Prostate gland (tissue), 2 donors: ENCODE results near the gene CDK5RAP2. TPM values are rescaled to one million over a fixed set of nuclear protein-coding genes. Genes with fewer than 3 reads are reported as not detected.

Source experiments
- DNase-seq: peaks from one replicate; pipeline ENCODE4 v3.0.0-alpha.2; 2019; ENCODE audit warnings: low spot score
- H3K27ac ChIP-seq, 2 donors: fragments of 200-600 bp; sonication (generic); 2 replicates each; pipeline ENCODE4 v1.5.1; 2017 to 2019
- H3K27me3 ChIP-seq: fragments of 200-600 bp; sonication (generic); replicated peaks from 2 replicates; pipeline ENCODE4 v1.5.1; 2019; ENCODE audit not compliant: insufficient read depth
- H3K36me3 ChIP-seq, 2 donors: fragments of 200-600 bp; sonication (generic); 1 replicate in 1 of 2; 2 replicates in 1 of 2; pipeline versions ENCODE4 v1.5.1 to v1.8.1; 2017 to 2019
- H3K4me1 ChIP-seq: fragments of 200-600 bp; sonication (generic); replicated peaks from 2 replicates; pipeline ENCODE4 v1.5.1; 2019
- H3K4me3 ChIP-seq, 2 donors: fragments of 200-600 bp; sonication (generic); 2 replicates each; pipeline ENCODE4 v1.5.1; 2017 to 2019
- H3K9me3 ChIP-seq: fragments of 200-600 bp; sonication (generic); 2 replicates; pipeline ENCODE4 v1.5.1; 2017
- POLR2A ChIP-seq: fragments of 450-650 bp; IDR thresholded peaks from one replicate; pipeline ENCODE4 v1.6.1; 2016; ENCODE audit warnings: antibody characterized with exemption, mild to moderate bottlenecking
- POLR2AphosphoS5 ChIP-seq: sonication (generic); formaldehyde crosslinking; IDR thresholded peaks from one replicate; pipeline ENCODE4 v1.6.1; 2017; ENCODE audit warnings: antibody characterized with exemption
- WGBS: methylation state at CpG from one replicate; pipeline ENCODE4 v1.1.5; 2018; 5-methylcytosine and 5-hydroxymethylcytosine counted together
- intact Hi-C: fragments of 100-400 bp; cut with DNase I; formaldehyde crosslinking; loops from one replicate; pipeline ENCODE4 v1.14.2; 2022
- total RNA-seq, 2 donors: library from RNA; depleted of rRNA; stranded (reverse); fragments of >200 nt; gene quantifications; one replicate each; pipeline ENCODE4 v1.1.0, GENCODE V29; 2016
- TF ChIP-seq, protein P1 (sequence below), 4 experiments: fragments of 200-600 bp in 2 of 4; fragments of 450-650 bp in 2 of 4; sonication (generic) in 2 of 4; IDR thresholded peaks; 1 replicate in 3 of 4; 2 replicates in 1 of 4; pipeline ENCODE4 v1.5.1; 2016 to 2019; ENCODE audit warnings: antibody characterized with exemption in 4 of 4, mild to moderate bottlenecking in 2 of 4, moderate library complexity in 2 of 4

CDK5RAP2 gene
- total RNA-seq, 2 donors from 2014 or later: 48.6 to 54.1 TPM

DNA sequence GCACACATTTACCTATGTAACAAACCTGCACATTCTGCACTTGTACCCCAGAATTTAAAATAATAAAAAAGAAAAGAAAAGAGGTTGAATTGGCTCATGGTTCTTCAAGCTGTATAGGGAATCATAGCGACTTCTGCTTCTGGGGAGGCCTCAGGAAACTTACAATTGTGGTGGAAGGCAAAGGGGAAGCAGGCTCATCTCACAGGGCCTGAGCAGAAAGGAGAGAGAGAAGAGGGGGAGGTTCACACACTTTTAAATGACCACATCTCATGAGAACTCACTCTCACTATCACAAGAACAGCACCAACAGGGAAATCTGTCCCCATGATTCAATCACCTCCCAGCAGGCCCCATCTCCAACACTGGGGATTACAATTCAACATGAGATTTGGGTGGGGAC is 214.6 kb downstream of the CDK5RAP2 start:
- H3K9me3 ChIP-seq: no peaks in the 10 kb centered on the region
- 96% methylated on average over 1 of the region's 1 CpG for WGBS
- H3K27me3 ChIP-seq: no peaks in the 10 kb centered on the region
- no peaks in the 10 kb centered on the region for H3K4me1 ChIP-seq
- no peak for TF ChIP-seq POLR2A
- TF ChIP-seq, protein P1, sequence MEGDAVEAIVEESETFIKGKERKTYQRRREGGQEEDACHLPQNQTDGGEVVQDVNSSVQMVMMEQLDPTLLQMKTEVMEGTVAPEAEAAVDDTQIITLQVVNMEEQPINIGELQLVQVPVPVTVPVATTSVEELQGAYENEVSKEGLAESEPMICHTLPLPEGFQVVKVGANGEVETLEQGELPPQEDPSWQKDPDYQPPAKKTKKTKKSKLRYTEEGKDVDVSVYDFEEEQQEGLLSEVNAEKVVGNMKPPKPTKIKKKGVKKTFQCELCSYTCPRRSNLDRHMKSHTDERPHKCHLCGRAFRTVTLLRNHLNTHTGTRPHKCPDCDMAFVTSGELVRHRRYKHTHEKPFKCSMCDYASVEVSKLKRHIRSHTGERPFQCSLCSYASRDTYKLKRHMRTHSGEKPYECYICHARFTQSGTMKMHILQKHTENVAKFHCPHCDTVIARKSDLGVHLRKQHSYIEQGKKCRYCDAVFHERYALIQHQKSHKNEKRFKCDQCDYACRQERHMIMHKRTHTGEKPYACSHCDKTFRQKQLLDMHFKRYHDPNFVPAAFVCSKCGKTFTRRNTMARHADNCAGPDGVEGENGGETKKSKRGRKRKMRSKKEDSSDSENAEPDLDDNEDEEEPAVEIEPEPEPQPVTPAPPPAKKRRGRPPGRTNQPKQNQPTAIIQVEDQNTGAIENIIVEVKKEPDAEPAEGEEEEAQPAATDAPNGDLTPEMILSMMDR (IDR thresholded peaks at IDR 0.05): no peak
- TF ChIP-seq POLR2AphosphoS5: no peak
- no peak overlapping the region for H3K27ac ChIP-seq
- intact Hi-C loops: no loop called here
- no peak overlapping the region for H3K4me3 ChIP-seq
- no peaks in the 10 kb centered on the region for H3K36me3 ChIP-seq
- DNase-seq: no peak

DNA sequence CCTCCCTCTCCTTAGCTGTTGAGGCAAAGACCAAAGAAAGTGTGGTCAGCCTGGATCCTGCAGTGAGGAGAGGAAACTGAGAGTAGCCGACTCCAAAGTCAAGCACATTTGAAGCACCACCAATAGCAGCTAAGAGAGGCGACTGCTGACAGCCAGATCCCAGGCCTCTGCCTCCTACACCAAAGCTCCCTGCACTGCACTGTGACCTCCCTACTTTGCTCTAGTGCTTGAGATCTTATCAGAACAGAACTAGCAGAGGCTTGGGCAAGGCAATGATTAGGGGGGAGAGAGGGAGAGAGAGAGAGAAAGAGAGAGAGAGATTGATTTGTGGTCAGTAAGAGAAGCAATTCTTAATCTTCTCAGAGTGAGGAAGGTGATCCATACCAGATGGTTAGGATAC is 216.3 kb downstream of the CDK5RAP2 start:
- intact Hi-C loops: no loop called here
- WGBS: 50% methylated on average over 2 of the region's 2 CpGs

DNA sequence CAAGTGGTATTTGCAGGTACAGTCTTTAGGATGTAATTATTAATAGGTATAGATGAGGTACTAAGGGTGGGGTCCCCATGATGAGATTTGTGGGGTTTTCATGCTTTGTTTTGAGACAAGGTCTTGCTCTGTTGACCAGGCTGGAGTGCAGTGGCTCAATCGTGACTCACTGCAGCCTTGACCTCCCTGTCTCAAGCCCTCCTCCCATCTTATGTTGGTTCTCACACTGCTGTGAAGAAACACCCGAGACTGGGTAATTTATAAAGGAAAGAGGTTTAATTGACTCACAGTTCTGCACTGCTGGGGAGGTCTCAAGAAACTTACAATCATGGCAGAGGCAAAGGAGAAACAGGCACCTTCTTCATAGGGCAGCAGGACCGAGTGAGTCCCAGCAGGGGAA is 217.5 kb downstream of the CDK5RAP2 start:
- Histone ChIP-seq H3K4me1 (no peaks in the 10 kb centered on the region), H3K4me3 (no peak overlapping the region), H3K27ac (no peak overlapping the region), H3K27me3 (no peaks in the 10 kb centered on the region), H3K36me3 (no peaks in the 10 kb centered on the region), H3K9me3 (no peaks in the 10 kb centered on the region)
- intact Hi-C loops: no loop called here
- DNase-seq: no peak
- TF ChIP-seq POLR2A (no peak), POLR2AphosphoS5 (no peak)
- TF ChIP-seq, protein P1 (IDR thresholded peaks at IDR 0.05): no peak
- WGBS: 68% methylated on average over 3 of the region's 3 CpGs

More for the DNA sequence above, 216.3 kb downstream of the CDK5RAP2 start:
- Histone ChIP-seq H3K36me3 (no peaks in the 10 kb centered on the region), H3K4me3 (no peak overlapping the region), H3K27me3 (no peaks in the 10 kb centered on the region), H3K4me1 (no peaks in the 10 kb centered on the region), H3K27ac (no peak overlapping the region), H3K9me3 (no peaks in the 10 kb centered on the region)
- TF ChIP-seq, protein P1 (IDR thresholded peaks at IDR 0.05): no peak
- TF ChIP-seq POLR2AphosphoS5: no peak
- no peak for TF ChIP-seq POLR2A
- DNase-seq: no peak

DNA sequence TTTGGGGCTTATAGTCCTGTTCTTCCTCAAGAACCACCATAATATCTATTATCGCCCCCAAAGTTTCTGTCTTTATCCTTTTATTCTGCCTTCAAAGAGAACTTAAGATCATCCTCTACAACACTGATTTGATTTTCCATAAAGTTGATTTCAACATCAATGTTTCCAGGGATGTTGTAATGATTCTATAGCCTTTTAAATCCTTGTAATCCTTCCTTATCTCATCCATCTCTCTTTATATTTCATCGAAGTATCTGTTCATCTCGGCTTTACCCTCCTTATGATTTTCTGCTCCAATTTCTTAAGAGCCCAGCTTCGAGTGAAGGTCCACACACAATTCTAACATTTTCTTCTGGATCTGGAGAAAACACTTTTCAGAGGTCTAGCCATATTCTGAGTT is 218.4 kb downstream of the CDK5RAP2 start:
- H3K4me1 ChIP-seq: no peaks in the 10 kb centered on the region
- H3K9me3 ChIP-seq: no peaks in the 10 kb centered on the region
- H3K27me3 ChIP-seq: no peaks in the 10 kb centered on the region
- no peak overlapping the region for H3K4me3 ChIP-seq
- TF ChIP-seq, protein P1 (IDR thresholded peaks at IDR 0.05): no peak
- intact Hi-C loops: no loop called here
- H3K36me3 ChIP-seq: no peaks in the 10 kb centered on the region
- no peak overlapping the region for H3K27ac ChIP-seq
- no peak for DNase-seq
- WGBS: 80% methylated on average over 4 of the region's 4 CpGs

DNA sequence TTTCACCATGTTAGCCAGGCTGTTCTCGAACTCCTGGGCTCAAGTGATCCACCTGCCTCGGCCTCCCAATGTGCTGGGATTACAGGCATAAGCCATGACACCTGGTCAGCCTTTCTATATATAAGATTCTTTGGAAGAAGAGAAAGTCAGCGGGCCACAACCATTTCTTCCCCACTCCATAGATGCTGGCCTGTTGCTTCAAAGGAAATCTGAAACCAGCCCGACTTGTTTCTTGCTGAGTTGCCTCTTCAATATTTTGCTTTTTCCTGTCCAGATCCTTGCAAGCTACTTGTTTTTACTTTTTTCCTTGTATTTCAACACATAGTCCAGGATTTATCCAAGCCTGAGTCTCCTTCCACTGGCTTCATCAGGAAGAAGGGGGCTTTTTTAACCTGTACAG is 219.5 kb downstream of the CDK5RAP2 start:
- Histone ChIP-seq H3K36me3 (no peaks in the 10 kb centered on the region), H3K27ac (no peak overlapping the region), H3K27me3 (no peaks in the 10 kb centered on the region), H3K9me3 (no peaks in the 10 kb centered on the region), H3K4me1 (no peaks in the 10 kb centered on the region), H3K4me3 (no peak overlapping the region)
- intact Hi-C loops: no loop called here
- no peak for DNase-seq
- WGBS: 67% methylated on average over 4 of the region's 4 CpGs
- no peak for TF ChIP-seq POLR2AphosphoS5
- no peak for TF ChIP-seq POLR2A
- TF ChIP-seq, protein P1 (IDR thresholded peaks at IDR 0.05): no peak
